Muscle of arm (tissue), 12 donors: ENCODE results near the gene PGP. TPM values are rescaled to one million over a fixed set of nuclear protein-coding genes. Genes with fewer than 3 reads are reported as not detected.

Source experiments
- DNase-seq: peaks from one replicate; pipeline ENCODE4 v3.0.0-alpha.2; 2013
- polyA plus RNA-seq, 12 donors: library from polyadenylated mRNA; unstranded; fragments of 120-200 nt; gene quantifications; one replicate each; pipeline ENCODE4 v1.2.1, GENCODE V29; 2013; ENCODE audit not compliant: insufficient read length in 12 of 12

Gene PGP
- polyA plus RNA-seq, 12 donors: 8.8 to 25.3 (median 12.4) TPM; not detected in 1

DNA sequence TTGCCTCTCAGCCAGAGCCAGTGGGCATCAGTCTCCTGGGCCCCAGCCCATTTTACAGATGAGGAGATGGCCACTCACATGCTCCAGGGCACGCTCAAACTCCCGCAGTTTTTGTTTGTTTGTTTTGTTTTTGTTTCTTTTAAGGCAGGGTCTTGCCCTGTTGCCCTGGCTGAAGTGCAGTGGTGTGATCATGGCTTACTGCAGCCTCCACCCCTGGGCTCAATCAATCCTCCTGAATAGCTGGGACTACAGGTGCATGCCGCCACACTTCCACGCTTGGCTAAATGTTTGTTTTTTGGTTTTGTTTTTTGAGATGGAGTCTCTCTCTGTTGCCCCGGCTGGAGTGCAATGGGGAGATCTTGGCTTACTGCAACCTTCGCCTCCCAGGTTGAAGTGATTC is 12.3 kb upstream of the PGP start:
- DNase-seq: no peak

DNA sequence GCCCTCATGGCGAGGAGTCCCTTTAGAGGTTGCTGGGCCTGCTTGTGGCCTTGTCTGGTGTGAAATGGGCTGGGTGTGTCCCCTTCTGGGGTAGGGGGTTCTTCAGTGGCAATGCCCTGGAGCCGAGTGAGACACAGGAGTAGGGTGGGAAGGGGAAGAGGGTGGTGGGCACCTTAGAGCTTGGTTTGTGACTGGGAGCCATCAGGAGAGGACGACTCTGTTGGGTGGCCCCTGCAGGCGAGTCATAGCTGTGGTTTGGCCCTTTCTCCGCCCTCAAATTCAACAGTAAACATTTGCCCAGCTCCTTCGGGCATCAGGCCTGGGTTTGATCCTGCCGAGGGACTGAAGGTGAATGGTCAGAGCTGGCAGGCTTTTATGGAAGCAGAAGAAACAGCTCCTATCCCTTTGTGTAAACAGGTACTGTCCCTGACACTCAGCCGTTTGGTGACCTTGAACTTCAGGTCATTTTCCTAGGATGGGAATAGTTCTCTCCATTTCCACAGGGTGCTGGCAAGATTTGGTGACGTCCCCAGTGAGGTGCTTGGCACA is 11.7 kb upstream of the PGP start:
- DNase-seq: no peak

DNA sequence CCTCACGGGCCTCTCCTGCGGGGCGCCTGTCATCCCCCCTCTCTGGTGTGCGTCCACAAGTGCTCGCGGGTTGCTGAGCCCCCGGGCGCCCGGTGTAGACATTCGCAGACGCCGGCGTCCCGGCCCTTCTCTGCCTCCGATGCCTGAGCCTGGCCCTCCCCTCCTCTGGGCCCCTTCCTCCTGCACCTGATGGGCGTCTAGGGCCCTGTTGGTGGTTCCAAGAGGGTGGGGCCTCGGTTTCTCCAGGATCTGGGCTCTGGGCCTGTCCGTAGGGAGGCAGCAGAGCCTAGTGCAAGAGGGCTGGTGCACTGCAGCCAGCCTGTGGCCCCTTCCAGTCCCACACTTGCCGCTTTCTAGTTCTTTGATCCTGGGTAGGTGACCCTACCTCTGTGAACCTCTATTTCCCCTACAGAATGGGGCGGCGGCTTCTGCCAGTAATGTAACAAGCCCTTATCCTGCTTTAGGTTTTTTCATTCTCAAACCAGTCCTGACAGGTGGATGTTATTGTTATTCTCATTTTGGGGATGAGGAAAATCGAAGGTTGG is 9.4 kb upstream of the PGP start:
- no peak for DNase-seq

DNA sequence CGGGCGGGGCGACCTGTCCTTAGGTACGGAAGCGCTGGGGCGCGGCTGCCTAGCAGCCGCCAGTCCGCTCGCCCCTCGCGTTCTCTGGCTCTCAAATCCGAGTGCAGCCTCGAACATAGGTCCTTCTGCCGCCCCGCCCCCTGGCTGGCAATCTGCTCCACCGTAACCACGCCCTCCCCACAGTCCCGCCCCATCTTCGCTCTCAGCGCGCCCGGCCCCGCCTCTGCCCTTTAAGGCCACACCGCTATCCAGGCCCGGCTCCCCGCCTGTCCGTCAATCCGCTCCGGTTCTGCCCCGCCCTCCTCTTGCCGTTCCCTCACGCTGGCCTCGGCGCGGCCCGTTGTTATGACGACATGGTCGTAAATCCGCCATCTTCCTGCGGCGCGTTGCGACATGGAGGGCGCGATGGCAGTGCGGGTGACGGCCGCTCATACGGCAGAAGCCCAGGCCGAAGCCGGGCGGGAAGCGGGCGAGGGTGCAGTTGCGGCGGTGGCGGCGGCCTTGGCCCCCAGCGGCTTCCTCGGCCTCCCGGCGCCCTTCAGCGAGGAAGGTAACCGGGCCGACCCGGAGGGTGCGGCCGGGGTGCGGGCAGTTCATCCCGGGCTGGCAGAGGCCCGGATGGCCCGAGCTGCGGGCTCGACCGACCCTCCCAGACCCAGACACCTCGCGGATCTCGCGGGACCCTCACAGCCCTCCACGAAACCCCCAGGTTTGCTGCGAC is 8.7 kb upstream of the PGP start, which contains the start of gene E4F1:
E4F1 (plus strand) TSS at position 371 of the 721 bp plus-strand sequence; CDS start at position 394, 23 bp downstream.
- peak; percentile 98 for DNase-seq

DNA sequence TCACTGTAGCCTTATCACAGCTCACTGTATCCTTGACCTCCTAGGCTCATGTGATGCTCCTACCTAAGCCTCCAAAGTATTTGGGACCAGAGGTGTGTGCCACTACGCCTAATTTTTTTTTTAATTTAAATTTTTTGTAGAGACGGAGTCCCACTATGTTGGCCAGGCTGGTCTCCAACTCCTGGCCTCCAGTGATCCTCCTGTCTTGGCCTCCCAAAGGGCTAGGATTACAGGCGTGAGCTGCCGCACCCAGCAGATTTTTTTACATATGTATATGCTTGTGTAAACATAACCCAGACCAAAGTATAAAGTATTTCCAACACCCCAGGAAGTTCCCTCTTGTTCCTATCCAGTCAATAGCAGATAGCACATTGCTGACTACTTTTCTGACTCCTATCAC is 1.7 kb upstream of the PGP start:
- DNase-seq: no peak

- no peak for DNase-seq
Observed at GRCh38 chr16:2213817-2214718, 572 bp downstream of the PGP start.

DNA sequence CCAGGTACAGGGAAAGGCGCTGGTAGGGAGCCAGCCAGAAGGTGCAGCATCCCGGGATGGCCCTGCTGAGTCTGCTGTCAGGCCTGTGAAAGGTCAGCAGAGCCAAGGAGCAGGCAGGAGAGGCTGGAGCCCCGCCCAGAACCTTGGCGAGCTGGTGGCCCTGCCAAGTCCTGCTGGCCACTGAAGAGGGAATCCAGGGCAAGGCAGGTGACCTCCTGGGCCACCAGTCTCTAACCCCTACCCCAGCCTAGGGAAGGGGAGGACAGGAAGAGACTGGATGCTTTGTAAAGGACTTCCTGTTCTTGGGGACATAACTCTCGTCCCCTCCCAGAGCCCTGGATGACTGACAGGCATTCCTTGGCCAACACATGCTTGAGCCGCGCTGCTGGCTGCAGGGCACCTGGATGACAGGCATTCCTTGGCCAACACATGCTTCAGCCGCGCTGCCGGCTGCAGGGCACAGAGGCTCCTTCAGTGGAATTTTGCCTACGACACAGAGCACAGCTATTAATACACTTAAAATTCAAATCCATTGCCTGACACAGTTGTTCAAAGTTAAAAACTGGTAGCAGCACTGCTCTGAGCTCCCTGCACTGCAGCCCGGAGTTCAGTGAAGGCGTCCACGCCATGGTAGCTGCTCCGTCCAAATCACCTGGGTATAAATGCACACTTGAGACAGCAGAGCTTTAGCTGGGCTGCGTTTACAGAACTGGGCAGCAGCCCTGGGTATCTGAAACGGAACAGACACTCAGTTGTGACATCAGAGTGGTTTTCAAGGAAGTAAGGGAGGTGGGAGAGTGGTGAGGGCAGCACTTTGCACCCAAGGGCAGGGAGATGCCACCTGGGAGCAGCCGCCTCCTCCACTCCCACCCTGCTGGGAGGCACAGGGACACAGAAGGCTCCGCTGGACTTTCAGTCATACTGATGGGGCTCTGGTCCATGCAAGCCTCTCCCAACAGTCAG is 2.0 kb downstream of the PGP start:
- DNase-seq: no peak

GRCh38 chr16:2211923-2212347 is 2.7 kb downstream of the PGP start:
- DNase-seq: no peak

GRCh38 chr16:2210386-2211365 is 4.0 kb downstream of the PGP start, which contains the start of gene BRICD5:
TSS of gene BRICD5 (minus strand) at chr16:2210863. CDS start at chr16:2210833, 30 bp downstream.
- no peak for DNase-seq

- DNase-seq: no peak
Observed at GRCh38 chr16:2210009-2210332, 4.7 kb downstream of the PGP start.

- no peak for DNase-seq
Observed at GRCh38 chr16:2209258-2210008, 5.2 kb downstream of the PGP start.

DNA sequence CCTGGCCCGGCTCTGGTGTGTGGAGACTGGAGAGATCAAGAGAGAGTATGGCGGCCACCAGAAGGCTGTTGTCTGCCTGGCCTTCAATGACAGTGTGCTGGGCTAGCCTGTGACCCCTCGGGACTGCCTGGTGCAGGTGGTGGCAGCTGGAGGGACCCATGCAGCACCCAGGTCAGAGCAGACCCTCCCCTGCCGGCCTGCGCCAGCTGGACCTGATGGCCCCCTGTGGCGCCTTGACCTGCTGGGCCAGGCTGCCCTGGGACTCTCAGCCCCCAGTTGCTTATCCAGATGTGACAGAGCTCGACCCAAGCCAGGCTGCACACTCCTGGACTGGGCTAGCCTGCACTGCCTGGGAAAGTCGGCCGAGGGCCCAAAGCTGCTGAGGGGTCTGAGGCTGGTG is 5.9 kb downstream of the PGP start:
- no peak for DNase-seq

DNA sequence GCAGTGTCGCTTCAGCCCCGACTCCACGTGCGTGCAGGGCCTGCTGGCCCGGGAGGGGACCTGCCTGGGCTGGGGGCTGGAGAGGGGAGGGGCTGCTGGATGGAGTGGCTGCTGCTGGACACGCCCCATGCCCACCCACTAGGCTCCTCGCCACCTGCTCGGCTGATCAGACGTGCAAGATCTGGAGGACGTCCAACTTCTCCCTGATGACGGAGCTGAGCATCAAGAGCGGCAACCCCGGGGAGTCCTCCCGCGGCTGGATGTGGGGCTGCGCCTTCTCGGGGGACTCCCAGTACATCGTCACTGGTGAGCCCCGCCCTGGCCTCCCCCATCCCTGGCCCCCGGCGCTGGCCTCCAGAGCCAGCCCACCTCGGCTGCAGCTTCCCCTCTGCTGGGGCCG is 6.3 kb downstream of the PGP start:
- no peak for DNase-seq

DNA sequence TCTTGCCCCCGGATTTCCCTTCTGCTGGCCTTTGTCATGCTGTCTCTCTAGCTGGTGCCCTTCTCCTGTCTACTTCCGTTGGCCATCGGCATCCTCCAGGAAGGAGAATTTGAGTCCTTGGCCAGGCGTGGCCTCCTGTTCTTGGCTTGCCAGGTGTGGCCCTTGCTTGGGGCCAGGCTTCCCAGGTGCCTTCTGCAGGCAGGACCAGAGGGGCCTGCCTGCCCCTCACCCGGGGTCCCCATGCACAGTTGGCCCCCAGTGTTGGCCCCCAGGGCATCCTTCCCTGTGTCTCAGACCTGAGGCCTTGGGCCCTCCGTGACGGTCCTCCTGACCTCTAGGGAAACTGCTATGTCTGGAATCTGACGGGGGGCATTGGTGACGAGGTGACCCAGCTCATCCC is 6.8 kb downstream of the PGP start:
- DNase-seq: no peak

GRCh38 chr16:2206780-2207433 is 7.7 kb downstream of the PGP start:
- DNase-seq: no peak

DNA sequence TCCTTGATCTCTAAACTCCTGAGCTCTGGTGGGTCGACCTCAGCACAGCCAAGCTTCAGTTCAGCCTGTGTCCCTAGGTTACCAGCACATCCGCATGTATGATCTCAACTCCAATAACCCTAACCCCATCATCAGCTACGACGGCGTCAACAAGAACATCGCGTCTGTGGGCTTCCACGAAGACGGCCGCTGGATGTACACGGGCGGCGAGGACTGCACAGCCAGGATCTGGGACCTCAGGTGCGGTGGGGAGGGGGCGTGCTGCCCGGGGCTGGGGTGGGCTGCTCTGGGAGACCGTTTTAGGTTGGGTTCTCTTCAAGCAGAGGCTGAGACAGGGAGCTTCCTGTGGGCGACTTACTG is 8.2 kb downstream of the PGP start:
- no peak for DNase-seq

- no peak for DNase-seq
Observed at GRCh38 chr16:2205967-2206313, 8.7 kb downstream of the PGP start.

- DNase-seq: peak; percentile 94
Observed at GRCh38 chr16:2205104-2205966, 9.3 kb downstream of the PGP start, which contains the start of gene MLST8. TSS of gene MLST8 (plus strand) at chr16:2205454. CDS start at chr16:2206086, 632 bp downstream.
